BLaER1 treated with 17β-estradiol and CSF1 and Interleukin-3, amounts not matched to agents 10 nM and 100 nM (cell line): ENCODE data around the gene MBOAT2.

ENCODE experiments used
- H3K27ac ChIP-seq, 11 experiments: shearing (Covaris generic); formaldehyde crosslinking; 2 replicates each; pipeline ENCODE4 v1.8.1; 2022
- H3K27me3 ChIP-seq, 11 experiments: shearing (Covaris generic); formaldehyde crosslinking; 2 replicates each; pipeline ENCODE4 v1.8.1; 2022
- H3K36me3 ChIP-seq, 11 experiments: shearing (Covaris generic); formaldehyde crosslinking; 2 replicates each; pipeline ENCODE4 v1.8.1; 2022
- H3K4me1 ChIP-seq, 10 experiments: shearing (Covaris generic); formaldehyde crosslinking; 2 replicates each; pipeline ENCODE4 v1.8.1; 2022
- H3K4me2 ChIP-seq, 11 experiments: shearing (Covaris generic); formaldehyde crosslinking; 2 replicates each; pipeline ENCODE4 v1.8.1; 2022
- H3K4me3 ChIP-seq, 10 experiments: shearing (Covaris generic); formaldehyde crosslinking; 2 replicates each; pipeline ENCODE4 v1.8.1; 2022
- H3K9ac ChIP-seq, 11 experiments: shearing (Covaris generic); formaldehyde crosslinking; 2 replicates each; pipeline ENCODE4 v1.8.1; 2022
- H3K9me3 ChIP-seq, 11 experiments: shearing (Covaris generic); formaldehyde crosslinking; replicated peaks in 1 of 11; 2 replicates each; pipeline ENCODE4 v1.8.1; 2022
- H4K20me1 ChIP-seq, 11 experiments: shearing (Covaris generic); formaldehyde crosslinking; 2 replicates each; pipeline ENCODE4 v1.8.1; 2022
- Cebpa-rat ChIP-seq, 11 experiments: shearing (Covaris generic); IDR thresholded peaks; 2 replicates each; pipeline ENCODE4 v1.8.1; 2022

Gene MBOAT2

DNA sequence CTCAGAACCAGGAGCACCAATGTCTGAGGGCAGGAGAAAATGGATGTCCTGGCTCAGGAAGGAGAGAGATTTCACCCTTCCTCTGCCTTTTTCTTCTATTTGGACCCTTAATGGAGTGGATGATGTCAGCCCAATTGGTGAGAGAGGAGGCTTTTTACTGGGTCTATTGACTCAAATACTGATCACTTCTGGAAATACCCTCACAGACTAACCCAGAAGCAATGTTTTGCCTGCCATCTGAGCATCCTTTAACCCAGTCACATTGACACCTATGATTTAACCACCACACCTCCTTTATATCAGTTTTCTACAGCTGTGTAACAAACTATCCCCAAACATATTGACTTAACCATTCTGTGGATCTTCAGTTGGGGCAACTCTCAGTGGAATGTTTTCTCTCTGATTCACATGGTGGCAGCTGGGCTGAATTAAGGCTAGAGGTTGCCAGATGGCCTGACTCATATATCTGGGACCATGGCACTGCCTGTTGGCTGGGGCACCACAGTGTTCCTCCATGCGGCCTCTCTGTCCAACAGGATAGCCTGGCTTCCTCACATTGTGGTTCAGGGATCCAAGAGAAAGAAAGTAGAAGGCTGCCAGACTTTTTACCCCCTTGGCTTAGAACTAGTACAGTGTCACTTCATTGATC lies 18.2 kb upstream of the MBOAT2 start:
- Histone ChIP-seq H3K9me3 (0 out of 22 replicates have a peak, but pooled peaks cover 0 to 5% (median 0%) of the 10 kb centered on the region in 11 experiments), H3K36me3 (no peaks in the 10 kb centered on the region), H3K9ac (no peak overlapping the region), H3K27me3 (no peaks in the 10 kb centered on the region), H3K4me3 (no peak overlapping the region), H3K27ac (no peak overlapping the region), H3K4me2 (no peak overlapping the region), H4K20me1 (no peaks in the 10 kb centered on the region), H3K4me1 (no peaks in the 10 kb centered on the region)
- TF ChIP-seq Cebpa-rat (IDR thresholded peaks at IDR 0.05), result no peak

DNA sequence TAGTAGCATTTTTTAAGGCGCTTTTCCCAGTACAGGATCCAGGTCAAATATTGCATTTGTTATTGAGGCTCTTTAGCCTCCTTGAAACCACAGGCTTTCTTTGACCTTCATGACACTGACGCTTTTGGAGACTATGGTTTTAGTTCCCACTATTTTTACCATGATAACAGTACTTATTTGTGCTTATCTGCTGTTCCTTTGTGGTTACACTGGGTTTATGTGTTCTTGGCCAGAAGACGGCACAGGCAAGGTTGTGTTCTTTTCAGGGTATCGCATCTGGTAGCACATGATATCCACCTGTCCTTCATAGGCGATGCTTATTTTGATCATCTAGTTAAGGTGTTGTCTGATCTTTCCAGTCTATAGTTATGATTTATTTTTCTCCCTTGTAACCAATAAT lies 16.8 kb upstream of the MBOAT2 start:
- TF ChIP-seq Cebpa-rat (IDR thresholded peaks at IDR 0.05), result no peak
- H3K4me2 ChIP-seq, result no peak overlapping the region
- H3K36me3 ChIP-seq, result no peaks in the 10 kb centered on the region
- 0 out of 22 replicates have a peak, but pooled peaks cover 0 to 5% (median 0%) of the 10 kb centered on the region in 11 experiments for H3K9me3 ChIP-seq
- no peaks in the 10 kb centered on the region for H3K4me1 ChIP-seq
- H3K27me3 ChIP-seq, result no peaks in the 10 kb centered on the region
- H3K9ac ChIP-seq, result no peak overlapping the region
- no peaks in the 10 kb centered on the region for H4K20me1 ChIP-seq
- no peak overlapping the region for H3K27ac ChIP-seq
- H3K4me3 ChIP-seq, result no peak overlapping the region

- no peak for TF ChIP-seq Cebpa-rat (IDR thresholded peaks at IDR 0.05)
- Histone ChIP-seq H3K4me3 (no peak overlapping the region), H3K27ac (no peak overlapping the region)
Measured at GRCh38 chr2:9018534-9018933, 15.1 kb upstream of the MBOAT2 start.

DNA sequence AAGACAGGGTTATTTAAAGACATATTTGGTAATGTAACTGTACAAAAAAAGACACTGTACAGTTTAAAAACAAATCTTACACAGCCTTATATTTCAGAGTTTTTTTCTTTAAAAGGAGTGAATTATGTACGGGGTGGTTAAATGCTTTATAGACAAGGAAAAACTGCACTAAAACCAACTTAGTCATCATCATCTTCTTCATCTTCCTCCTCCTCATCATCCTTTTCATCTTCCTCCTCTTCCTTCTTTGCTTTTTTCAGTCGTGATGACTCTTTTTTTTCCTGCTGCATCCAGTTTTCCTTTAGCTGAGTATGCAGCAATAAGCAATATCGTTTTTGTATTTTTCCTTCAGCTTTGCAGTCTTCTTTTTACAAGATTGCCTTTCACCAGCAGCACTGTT lies 14.6 kb upstream of the MBOAT2 start:
- H3K4me3 ChIP-seq, result no peak overlapping the region
- H3K36me3 ChIP-seq, result no peaks in the 10 kb centered on the region
- H3K4me1 ChIP-seq, result no peaks in the 10 kb centered on the region
- no peak overlapping the region for H3K4me2 ChIP-seq
- no peak for TF ChIP-seq Cebpa-rat (IDR thresholded peaks at IDR 0.05)
- H3K27ac ChIP-seq, result no peak overlapping the region
- no peak overlapping the region for H3K9ac ChIP-seq
- H3K27me3 ChIP-seq, result no peaks in the 10 kb centered on the region
- H4K20me1 ChIP-seq, result no peaks in the 10 kb centered on the region
- 0 out of 22 replicates have a peak, but pooled peaks cover 0 to 5% (median 0%) of the 10 kb centered on the region in 11 experiments for H3K9me3 ChIP-seq

More at GRCh38 chr2:9018534-9018933, 15.1 kb upstream of the MBOAT2 start:
- Histone ChIP-seq H3K27me3 (no peaks in the 10 kb centered on the region), H3K9me3 (0 out of 22 replicates have a peak, but pooled peaks cover 0 to 5% (median 0%) of the 10 kb centered on the region in 11 experiments), H3K4me2 (no peak overlapping the region), H3K36me3 (no peaks in the 10 kb centered on the region), H3K4me1 (no peaks in the 10 kb centered on the region), H4K20me1 (no peaks in the 10 kb centered on the region), H3K9ac (no peak overlapping the region)

- no peak for TF ChIP-seq Cebpa-rat (IDR thresholded peaks at IDR 0.05)
- Histone ChIP-seq H3K9me3 (0 out of 22 replicates have a peak, but pooled peaks cover 0 to 5% (median 0%) of the 10 kb centered on the region in 11 experiments), H4K20me1 (no peaks in the 10 kb centered on the region), H3K36me3 (no peaks in the 10 kb centered on the region), H3K27ac (no peak overlapping the region), H3K4me2 (no peak overlapping the region), H3K4me3 (no peak overlapping the region), H3K4me1 (no peaks in the 10 kb centered on the region), H3K9ac (no peak overlapping the region), H3K27me3 (no peaks in the 10 kb centered on the region)
Measured at GRCh38 chr2:9017411-9017810, 13.9 kb upstream of the MBOAT2 start.

DNA sequence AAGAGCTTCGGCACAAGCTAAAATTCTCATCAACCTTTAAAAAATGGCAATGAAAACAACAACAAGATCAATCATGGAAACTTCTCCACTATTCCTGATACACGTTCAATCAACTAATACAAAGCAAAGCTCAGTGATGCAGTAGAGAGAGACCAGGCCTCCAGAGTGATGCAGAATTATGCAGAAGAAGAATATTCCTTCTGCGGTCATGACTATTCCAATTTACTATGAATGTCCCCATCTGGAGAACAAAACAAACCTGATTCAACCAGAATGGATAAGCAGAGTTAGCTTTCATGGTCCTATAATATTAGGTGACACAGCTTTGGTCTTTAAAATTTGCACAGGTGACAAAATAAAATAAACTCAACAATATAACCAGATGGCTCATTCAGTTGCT lies 12.5 kb upstream of the MBOAT2 start:
- Histone ChIP-seq H3K4me3 (no peak overlapping the region), H3K9me3 (no peaks in the 10 kb centered on the region), H3K4me1 (no peaks in the 10 kb centered on the region), H4K20me1 (no peaks in the 10 kb centered on the region), H3K27ac (no peak overlapping the region), H3K4me2 (no peak overlapping the region), H3K9ac (no peak overlapping the region), H3K27me3 (no peaks in the 10 kb centered on the region), H3K36me3 (no peaks in the 10 kb centered on the region)
- no peak for TF ChIP-seq Cebpa-rat (IDR thresholded peaks at IDR 0.05)

GRCh38 chr2:9013403-9013802 lies 9.9 kb upstream of the MBOAT2 start:
- no peak for TF ChIP-seq Cebpa-rat (IDR thresholded peaks at IDR 0.05)
- Histone ChIP-seq H3K4me1 (no peaks in the 10 kb centered on the region), H4K20me1 (no peaks in the 10 kb centered on the region), H3K36me3 (no peaks in the 10 kb centered on the region), H3K9ac (no peak overlapping the region), H3K4me3 (no peak overlapping the region), H3K27me3 (no peaks in the 10 kb centered on the region), H3K27ac (no peak overlapping the region), H3K9me3 (no peaks in the 10 kb centered on the region), H3K4me2 (no peak overlapping the region)

DNA sequence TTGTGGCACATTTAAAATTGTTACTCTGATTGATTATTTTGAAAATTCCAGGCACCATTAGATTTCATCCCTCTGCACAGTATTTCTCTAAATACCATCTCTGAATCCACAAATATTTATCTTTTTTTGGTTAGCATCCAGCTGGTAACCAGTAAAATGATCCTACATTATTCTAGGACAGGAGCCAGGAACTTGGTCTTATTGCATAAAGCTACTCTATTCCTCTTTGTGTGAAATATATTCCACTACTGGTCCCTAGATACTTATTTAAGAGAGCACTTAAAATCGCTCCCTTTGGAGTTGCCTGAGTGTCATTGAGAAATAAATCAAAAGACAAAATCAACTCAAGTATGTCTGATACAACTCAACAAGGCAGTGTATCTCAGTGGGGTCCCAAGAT lies 7.4 kb upstream of the MBOAT2 start:
- Histone ChIP-seq H3K36me3 (no peaks in the 10 kb centered on the region), H3K4me1 (no peaks in the 10 kb centered on the region), H3K27me3 (no peaks in the 10 kb centered on the region), H3K4me2 (no peak overlapping the region), H3K27ac (no peak overlapping the region), H3K4me3 (no peak overlapping the region), H3K9me3 (no peaks in the 10 kb centered on the region), H3K9ac (no peak overlapping the region), H4K20me1 (no peaks in the 10 kb centered on the region)
- no peak for TF ChIP-seq Cebpa-rat (IDR thresholded peaks at IDR 0.05)

GRCh38 chr2:9008951-9009664 lies 5.6 kb upstream of the MBOAT2 start:
- Histone ChIP-seq H3K9ac (no peak overlapping the region), H3K4me2 (no peak overlapping the region), H3K4me3 (no peak overlapping the region), H3K36me3 (no peaks in the 10 kb centered on the region), H3K9me3 (no peaks in the 10 kb centered on the region), H4K20me1 (no peaks in the 10 kb centered on the region), H3K27me3 (no peaks in the 10 kb centered on the region), H3K4me1 (peaks cover 0 to 9% (median 6%) of the 10 kb centered on the region in 10 experiments; a peak in 14 of 20 replicates), H3K27ac (no peak overlapping the region)
- no peak for TF ChIP-seq Cebpa-rat (IDR thresholded peaks at IDR 0.05)
